Mononuclear cell (primary cell): ENCODE data around the gene ADGRE3. TPM values are rescaled to one million over a fixed set of nuclear protein-coding genes. Genes with fewer than 3 reads are reported as not detected.

Experiments used
- H3K27me3 ChIP-seq: 2 replicates; pipeline ENCODE4 v1.6.0; 2011; ENCODE audit warnings: low read length, control low read depth; ENCODE audit not compliant: insufficient read depth
- H3K4me1 ChIP-seq: 2 replicates; pipeline ENCODE4 v1.5.1; 2011; ENCODE audit warnings: mild to moderate bottlenecking, low read length, control low read depth; ENCODE audit not compliant: insufficient read depth
- H3K4me3 ChIP-seq: 2 replicates; pipeline ENCODE4 v1.5.1; 2011; ENCODE audit warnings: mild to moderate bottlenecking, low read length, moderate library complexity
- H3K9me3 ChIP-seq: 2 replicates; pipeline ENCODE4 v1.5.1; 2011; ENCODE audit warnings: low read depth, mild to moderate bottlenecking, control low read depth, low read length
- total RNA-seq: library from RNA; depleted of rRNA; stranded (reverse); fragments of >200 nt; gene quantifications from one replicate; pipeline ENCODE4 v1.2.3, GENCODE V29; 2012

Gene ADGRE3
- 0.63 TPM for total RNA-seq

- Histone ChIP-seq H3K9me3 (no peaks in the 10 kb centered on the region), H3K4me1 (peaks cover 70% of the 10 kb centered on the region)
Measured at GRCh38 chr19:14674764-14675163, at the start of gene ADGRE3. Gene ADGRE3 (minus strand): TSS chr19:14674844. CDS start chr19:14674770, 74 bp downstream.

GRCh38 chr19:14722127-14722526 is 47.5 kb upstream of the ADGRE3 start:
- H3K4me1 ChIP-seq = no peaks in the 10 kb centered on the region
- peaks cover 65% of the 10 kb centered on the region for H3K9me3 ChIP-seq
- H3K4me3 ChIP-seq = no peak overlapping the region
- no peaks in the 10 kb centered on the region for H3K27me3 ChIP-seq

More at GRCh38 chr19:14674764-14675163, at the start of gene ADGRE3:
- Histone ChIP-seq H3K4me3 (peak within 1 kb of the TSS; percentile 36), H3K27me3 (no peaks in the 10 kb centered on the region)

- H3K9me3 ChIP-seq = peaks cover 79% of the 10 kb centered on the region
- no peaks in the 10 kb centered on the region for H3K27me3 ChIP-seq
- no peak overlapping the region for H3K4me3 ChIP-seq
- H3K4me1 ChIP-seq = no peaks in the 10 kb centered on the region
Measured at GRCh38 chr19:14719162-14719561, 44.5 kb upstream of the ADGRE3 start.

- H3K4me3 ChIP-seq = no peak overlapping the region
- no peaks in the 10 kb centered on the region for H3K4me1 ChIP-seq
- peaks cover 74% of the 10 kb centered on the region for H3K9me3 ChIP-seq
- H3K27me3 ChIP-seq = no peaks in the 10 kb centered on the region
Measured at GRCh38 chr19:14718522-14719116, 44.0 kb upstream of the ADGRE3 start.

- Histone ChIP-seq H3K9me3 (peaks cover 51% of the 10 kb centered on the region), H3K4me3 (no peak overlapping the region), H3K4me1 (no peaks in the 10 kb centered on the region), H3K27me3 (no peaks in the 10 kb centered on the region)
Measured at GRCh38 chr19:14715841-14716240, 41.2 kb upstream of the ADGRE3 start.

GRCh38 chr19:14704450-14704849 is 29.8 kb upstream of the ADGRE3 start:
- Histone ChIP-seq H3K9me3 (no peaks in the 10 kb centered on the region), H3K4me1 (no peaks in the 10 kb centered on the region), H3K4me3 (no peak overlapping the region), H3K27me3 (no peaks in the 10 kb centered on the region)

- Histone ChIP-seq H3K4me3 (no peak overlapping the region), H3K9me3 (no peaks in the 10 kb centered on the region), H3K27me3 (no peaks in the 10 kb centered on the region), H3K4me1 (no peaks in the 10 kb centered on the region)
Measured at GRCh38 chr19:14703833-14704232, 29.2 kb upstream of the ADGRE3 start.

GRCh38 chr19:14700711-14701375 is 26.2 kb upstream of the ADGRE3 start:
- Histone ChIP-seq H3K4me3 (no peak overlapping the region), H3K9me3 (no peaks in the 10 kb centered on the region), H3K4me1 (no peaks in the 10 kb centered on the region), H3K27me3 (no peaks in the 10 kb centered on the region)

GRCh38 chr19:14699641-14700040 is 25.0 kb upstream of the ADGRE3 start:
- Histone ChIP-seq H3K4me1 (no peaks in the 10 kb centered on the region), H3K4me3 (no peak overlapping the region)

GRCh38 chr19:14695471-14695870 is 20.8 kb upstream of the ADGRE3 start:
- Histone ChIP-seq H3K27me3 (no peaks in the 10 kb centered on the region), H3K9me3 (no peaks in the 10 kb centered on the region), H3K4me1 (peaks cover 6% of the 10 kb centered on the region), H3K4me3 (no peak overlapping the region)

More at GRCh38 chr19:14699641-14700040, 25.0 kb upstream of the ADGRE3 start:
- Histone ChIP-seq H3K9me3 (no peaks in the 10 kb centered on the region), H3K27me3 (no peaks in the 10 kb centered on the region)

- Histone ChIP-seq H3K9me3 (no peaks in the 10 kb centered on the region), H3K4me3 (no peak overlapping the region), H3K4me1 (peaks cover 8% of the 10 kb centered on the region), H3K27me3 (no peaks in the 10 kb centered on the region)
Measured at GRCh38 chr19:14694641-14695266, 20.1 kb upstream of the ADGRE3 start.

- Histone ChIP-seq H3K27me3 (no peaks in the 10 kb centered on the region), H3K9me3 (no peaks in the 10 kb centered on the region), H3K4me3 (peak within 1 kb of the TSS; percentile 72), H3K4me1 (peaks cover 28% of the 10 kb centered on the region)
Measured at GRCh38 chr19:14689598-14690503, 15.2 kb upstream of the ADGRE3 start, which contains the start of gene ZNF333. Gene ZNF333 (plus strand): TSS chr19:14690048. CDS start chr19:14693492, 3,444 bp downstream.

- peaks cover 52% of the 10 kb centered on the region for H3K4me1 ChIP-seq
- H3K27me3 ChIP-seq = no peaks in the 10 kb centered on the region
- no peaks in the 10 kb centered on the region for H3K9me3 ChIP-seq
- H3K4me3 ChIP-seq = no peak overlapping the region
Measured at GRCh38 chr19:14686411-14686810, 11.8 kb upstream of the ADGRE3 start.

GRCh38 chr19:14683439-14683838 is 8.8 kb upstream of the ADGRE3 start:
- no peaks in the 10 kb centered on the region for H3K9me3 ChIP-seq
- no peaks in the 10 kb centered on the region for H3K27me3 ChIP-seq
- H3K4me3 ChIP-seq = no peak overlapping the region
- peaks cover 37% of the 10 kb centered on the region for H3K4me1 ChIP-seq

GRCh38 chr19:14682084-14682483 is 7.4 kb upstream of the ADGRE3 start:
- no peak overlapping the region for H3K4me3 ChIP-seq

More at GRCh38 chr19:14682084-14682483, 7.4 kb upstream of the ADGRE3 start:
- H3K9me3 ChIP-seq = no peaks in the 10 kb centered on the region
- no peaks in the 10 kb centered on the region for H3K27me3 ChIP-seq
- H3K4me1 ChIP-seq = peaks cover 38% of the 10 kb centered on the region
